Ovary (tissue), 9 donors: ENCODE results near the gene SLC5A5. TPM values are rescaled to one million over a fixed set of nuclear protein-coding genes. Genes with fewer than 3 reads are reported as not detected.

Experiments
- DNase-seq, 5 donors: peaks; one replicate each; pipeline ENCODE4 v3.0.0-alpha.2; 2019 to 2020
- H3K27ac ChIP-seq, 2 donors: fragments of 200-600 bp; one replicate each; pipeline versions ENCODE4 v1.5.1 to v1.8.0; 2019 to 2022
- H3K27me3 ChIP-seq: fragments of 200-600 bp; one replicate; pipeline ENCODE4 v1.8.0; 2022
- H3K36me3 ChIP-seq: fragments of 200-600 bp; sonication (generic); one replicate; pipeline ENCODE4 v1.5.1; 2019
- H3K4me1 ChIP-seq: one replicate; pipeline ENCODE4 v1.8.1; 2013; ENCODE audit warnings: mild to moderate bottlenecking, moderate library complexity; ENCODE audit not compliant: insufficient read depth
- H3K4me3 ChIP-seq: fragments of 200-600 bp; sonication (generic); one replicate; pipeline ENCODE4 v1.5.1; 2017
- H3K9me3 ChIP-seq, 2 donors: fragments of 200-600 bp in 1 of 2; sonication (generic) in 1 of 2; one replicate each; pipeline versions ENCODE4 v1.5.1 to v1.8.1; 2013 to 2019; ENCODE audit warnings: mild to moderate bottlenecking in 1 of 2, moderate library complexity in 1 of 2
- CTCF ChIP-seq, 3 donors: fragments of 450-650 bp in 2 of 3; fragments of 200-600 bp in 1 of 3; IDR thresholded peaks; one replicate each; pipeline versions ENCODE4 v1.5.1 to v1.8.0; 2016 to 2022; ENCODE audit warnings: antibody characterized with exemption in 3 of 3, mild to moderate bottlenecking in 1 of 3
- EP300 ChIP-seq: sonication (generic); formaldehyde crosslinking; IDR thresholded peaks from one replicate; pipeline ENCODE4 v1.6.1; 2017; ENCODE audit warnings: antibody characterized with exemption
- POLR2A ChIP-seq: fragments of 450-650 bp; IDR thresholded peaks from one replicate; pipeline ENCODE4 v1.6.1; 2017; ENCODE audit warnings: antibody characterized with exemption, mild to moderate bottlenecking, moderate library complexity
- WGBS, 3 donors: extraction: QIAGEN DNeasy Blood & Tissue Kit in 1 of 3; methylation state at CpG; one replicate each; pipeline versions ENCODE4 v1.1.5 to v1.1.7; 2013 to 2017; 5-methylcytosine and 5-hydroxymethylcytosine counted together
- intact Hi-C, 4 donors: fragments of 100-400 bp; cut with DNase I; formaldehyde crosslinking; loops; one replicate each; pipeline versions ENCODE4 v1.11.0 to v1.15.1; 2022 to 2023
- polyA plus RNA-seq, 2 donors: library from polyadenylated mRNA; stranded (reverse); fragments of 200-250 nt in 1 of 2; fragments of 350-450 nt in 1 of 2; fragmentation: Illumina TruSeq in 1 of 2; extraction: RNeasy Lipid Tissue Mini Kit (QIAGEN cat#74804) in 1 of 2; gene quantifications; one replicate each; pipeline ENCODE4 v1.2.3, GENCODE V29; 2013 to 2014
- total RNA-seq, 7 donors: library from RNA; depleted of rRNA in 2 of 7; stranded (reverse); fragments of >200 nt in 2 of 7; fragmentation: NEBNext Ultra II Directional in 3 of 7; extraction: Animal tissue kit (Norgen Biotek cat#: 25700) in 3 of 7; gene quantifications; one replicate each; pipeline versions ENCODE4 v1.1.0 to v1.2.4, GENCODE V29; 2016 to 2023
- donor health status: DM: no; HTN: no; CAD: no; lungs with moderate emphysema.
- donor health status: DM: no; HTN: no; CAD: no.
- donor health status: Bipolar disorder and iron deficiency.
- donor health status: DM: yes; HTN: yes; CAD: no.
- donor health status: DM: no; HTN: no; CAD: no.
- donor health status: DM: yes; HTN: yes; CAD: no.

The SLC5A5 gene
- total and polyA plus RNA-seq, 9 donors, result 0.07 TPM; not detected in 8

DNA sequence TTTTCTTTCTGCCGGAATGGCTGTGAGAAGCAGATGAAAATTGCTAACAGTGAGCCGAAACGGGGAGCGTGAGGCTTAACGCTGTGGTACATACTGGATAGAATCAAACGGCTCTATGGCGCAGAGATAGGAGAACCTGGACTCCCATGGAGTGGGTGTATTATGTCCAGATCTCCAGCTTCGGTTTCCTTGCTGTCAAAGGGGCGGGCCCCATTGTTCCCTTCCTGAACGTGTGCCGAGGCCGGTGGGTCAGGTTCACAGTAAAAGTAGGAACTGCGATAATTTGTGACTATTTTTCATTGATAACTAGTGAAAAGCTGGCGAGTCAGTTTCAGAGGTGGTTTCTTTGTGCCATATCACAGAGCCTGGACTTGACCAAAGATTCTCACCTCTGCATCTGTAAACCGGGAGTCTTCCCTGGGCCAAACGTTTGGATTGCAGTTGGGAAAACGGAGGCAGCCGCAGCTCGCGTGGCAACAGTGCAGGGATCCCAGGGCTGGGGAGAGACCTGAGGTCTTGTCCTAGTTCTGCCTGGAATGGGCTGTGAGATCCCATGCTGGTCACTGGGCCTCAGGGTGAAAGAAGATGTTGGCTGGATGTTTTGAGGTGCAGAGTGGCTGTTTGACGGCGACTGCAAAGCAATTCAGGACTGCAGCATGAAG lies 11.3 kb upstream of the SLC5A5 start:
- Histone ChIP-seq H3K4me3 (peak overlapping the region; percentile 92), H3K4me1 (peaks cover 5% of the 10 kb centered on the region), H3K27me3 (no peaks in the 10 kb centered on the region), H3K36me3 (no peaks in the 10 kb centered on the region), H3K27ac (peak overlapping the region; percentile 79 to 86), H3K9me3 (no peaks in the 10 kb centered on the region)
- WGBS, 3 donors, result 0 to 1% (median 1%) methylated on average over 22 of the region's 22 CpGs
- TF ChIP-seq POLR2A (no peak), EP300 (no peak), CTCF (IDR thresholded peaks at IDR 0.05) (no peak)
- intact Hi-C loops, result loop anchor here in 2 of 4 donors (10.0 kb wide), 2 partner anchors 124 to 134 kb away; no protein-coding TSS in a partner anchor
- DNase-seq, result peak in 1 of 5 donors; percentile 36

- DNase-seq, result no peak
- Histone ChIP-seq H3K9me3 (no peaks in the 10 kb centered on the region), H3K4me1 (peaks cover 5% of the 10 kb centered on the region), H3K27me3 (no peaks in the 10 kb centered on the region), H3K27ac (no peak overlapping the region), H3K36me3 (no peaks in the 10 kb centered on the region), H3K4me3 (peak overlapping the region; percentile 92)
- TF ChIP-seq POLR2A (no peak), CTCF (IDR thresholded peaks at IDR 0.05) (no peak), EP300 (no peak)
- intact Hi-C loops, result loop anchor here in 2 of 4 donors (10.0 kb wide), 2 partner anchors 124 to 134 kb away; no protein-coding TSS in a partner anchor
- WGBS, 3 donors, result 17 to 40% (median 18%) methylated on average over 7 of the region's 7 CpGs
Observed at GRCh38 chr19:17860993-17861360, 10.8 kb upstream of the SLC5A5 start.

- Histone ChIP-seq H3K4me3 (no peak overlapping the region), H3K27me3 (no peaks in the 10 kb centered on the region), H3K9me3 (no peaks in the 10 kb centered on the region), H3K36me3 (no peaks in the 10 kb centered on the region), H3K27ac (no peak overlapping the region), H3K4me1 (peaks cover 5% of the 10 kb centered on the region)
- TF ChIP-seq EP300, result no peak
- DNase-seq, result peak in 1 of 5 donors; percentile 36
- intact Hi-C loops, result loop anchor here in 2 of 4 donors (10.0 kb wide), 2 partner anchors 123 to 133 kb away; no protein-coding TSS in a partner anchor
- 57 to 73% (median 60%) methylated on average over 23 of the region's 23 CpGs for WGBS, 3 donors
Observed at GRCh38 chr19:17861542-17862402, 10.0 kb upstream of the SLC5A5 start.

DNA sequence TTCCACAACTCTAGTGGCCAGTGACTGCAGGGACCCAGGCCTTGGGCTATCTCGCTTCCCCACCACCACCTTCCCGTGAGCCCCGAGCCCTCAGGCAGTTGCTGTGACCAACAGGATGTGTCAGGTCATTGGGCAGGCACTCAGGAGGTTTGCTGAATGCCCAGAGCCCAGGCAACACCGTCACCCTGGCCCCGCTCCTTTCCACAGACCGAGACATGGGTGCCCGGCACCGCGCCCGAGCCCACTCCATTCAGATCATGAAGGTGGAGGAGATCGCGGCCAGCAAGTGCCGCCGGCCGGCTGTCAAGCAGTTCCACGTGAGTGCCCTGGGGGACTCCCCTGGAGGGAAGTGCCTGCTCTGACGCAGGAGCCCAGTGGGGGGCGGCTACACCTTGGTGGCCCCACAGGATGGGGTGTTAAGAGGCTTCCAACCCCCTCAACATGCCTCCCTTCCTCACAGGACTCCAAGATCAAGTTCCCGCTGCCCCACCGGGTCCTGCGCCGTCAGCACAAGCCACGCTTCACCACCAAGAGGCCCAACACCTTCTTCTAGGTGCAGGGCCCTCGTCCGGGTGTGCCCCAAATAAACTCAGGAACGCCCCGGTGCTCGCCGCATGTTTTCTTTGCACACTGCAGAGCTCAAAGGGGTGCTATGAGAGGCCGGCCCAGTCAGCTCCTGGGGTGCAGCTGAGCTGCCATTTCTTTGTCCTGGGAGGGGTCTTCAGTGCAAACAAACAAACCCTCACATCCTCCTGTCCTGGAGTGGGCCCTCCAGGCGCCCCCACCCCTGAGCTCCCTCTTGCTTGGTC lies 8.8 kb upstream of the SLC5A5 start:
- 77 to 85% (median 81%) methylated on average over 22 to 31 of the region's 31 CpGs for WGBS, 3 donors
- peak in 1 of 5 donors; percentile 38 for DNase-seq
- H3K9me3 ChIP-seq, result no peaks in the 10 kb centered on the region
- intact Hi-C loops, result loop anchor here in 2 of 4 donors (10.0 kb wide), 2 partner anchors 122 to 132 kb away; no protein-coding TSS in a partner anchor
- H3K27me3 ChIP-seq, result no peaks in the 10 kb centered on the region
- no peak overlapping the region for H3K4me3 ChIP-seq
- H3K4me1 ChIP-seq, result peaks cover 5% of the 10 kb centered on the region
- TF ChIP-seq EP300 (no peak), POLR2A (no peak), CTCF (IDR thresholded peaks at IDR 0.05) (no peak)
- H3K36me3 ChIP-seq, result no peaks in the 10 kb centered on the region
- H3K27ac ChIP-seq, result no peak overlapping the region
